HEK293T (cell line): ENCODE data around the gene PXDN.

ENCODE experiments used
- ARNT ChIP-seq: fragments of 450-650 bp; IDR thresholded peaks from 2 replicates; pipeline ENCODE4 v1.6.1; 2017; ENCODE audit warnings: mild to moderate bottlenecking
- ELF4 ChIP-seq: fragments of 450-650 bp; IDR thresholded peaks from 2 replicates; pipeline ENCODE4 v1.6.1; 2017; ENCODE audit warnings: antibody characterized with exemption
- FOXM1 ChIP-seq: fragments of 450-650 bp; IDR thresholded peaks from 2 replicates; pipeline ENCODE4 v1.6.1; 2017; ENCODE audit warnings: mild to moderate bottlenecking, borderline replicate concordance
- HDGF ChIP-seq: fragments of 450-650 bp; IDR thresholded peaks from 2 replicates; pipeline ENCODE4 v1.6.1; 2017; ENCODE audit warnings: antibody characterized with exemption, borderline replicate concordance
- L3MBTL2 ChIP-seq: fragments of 450-650 bp; conservative IDR thresholded peaks from 2 replicates; pipeline ENCODE4 v1.6.1; 2016; ENCODE audit warnings: mild to moderate bottlenecking
- NFRKB ChIP-seq: fragments of 450-650 bp; IDR thresholded peaks from 2 replicates; pipeline ENCODE4 v1.6.1; 2016; ENCODE audit warnings: mild to moderate bottlenecking, moderate library complexity
- PKNOX1 ChIP-seq: fragments of 450-650 bp; IDR thresholded peaks from 2 replicates; pipeline ENCODE4 v1.6.1; 2016
- SP1 ChIP-seq: fragments of 450-650 bp; IDR thresholded peaks from 2 replicates; pipeline ENCODE4 v1.6.1; 2017
- TARDBP ChIP-seq: fragments of 450-650 bp; IDR thresholded peaks from 2 replicates; pipeline ENCODE4 v1.6.1; 2016

GRCh38 chr2:1638281-1638860, 105.9 kb downstream of the PXDN start:
- TF ChIP-seq ARNT (no peak), HDGF (no peak), ELF4 (no peak), L3MBTL2 (no peak), FOXM1 (no peak), NFRKB (no peak), PKNOX1 (no peak), TARDBP (no peak), SP1 (no peak)
